Calu3 (cell line): ENCODE measurements around the gene HIC1. TPM values are rescaled to one million over a fixed set of nuclear protein-coding genes. Genes with fewer than 3 reads are reported as not detected.

ENCODE experiments used
- BruUV-seq: library from RNA; stranded (reverse); fragments of 400-500 nt; replicated peaks from 2 replicates; lab custom pipeline; 2021; lab: Mats Ljungman, UMichigan
- CTCF ChIA-PET: fragments of 300-600 bp; sonication (Branson Sonifier 250); formaldehyde crosslinking; loops from one replicate; lab custom pipeline; 2022; ENCODE audit warnings: antibody characterized with exemption; lab: Charles Lee
- DNase-seq: peaks from one replicate; pipeline ENCODE4 v3.0.0; 2022
- H3K27ac Mint-ChIP-seq: one replicate; pipeline ENCODE4 v1.8.0; 2022; ENCODE audit warnings: mixed read lengths; ENCODE audit not compliant: unreplicated experiment
- H3K27me3 Mint-ChIP-seq: one replicate; pipeline ENCODE4 v1.8.0; 2022; ENCODE audit warnings: mixed read lengths; ENCODE audit not compliant: unreplicated experiment
- H3K36me3 Mint-ChIP-seq: one replicate; pipeline ENCODE4 v1.8.0; 2022; ENCODE audit warnings: mild to moderate bottlenecking, moderate library complexity, mixed read lengths; ENCODE audit not compliant: insufficient read depth, unreplicated experiment
- H3K4me1 Mint-ChIP-seq: one replicate; pipeline ENCODE4 v1.8.0; 2022; ENCODE audit warnings: mild to moderate bottlenecking, low read depth, mixed read lengths; ENCODE audit not compliant: unreplicated experiment
- H3K4me3 Mint-ChIP-seq: one replicate; pipeline ENCODE4 v1.8.0; 2022; ENCODE audit warnings: mild to moderate bottlenecking, low read depth, moderate library complexity, mixed read lengths; ENCODE audit not compliant: unreplicated experiment
- H3K9me3 Mint-ChIP-seq: one replicate; pipeline ENCODE4 v1.8.0; 2022; ENCODE audit warnings: low read depth, mixed read lengths; ENCODE audit not compliant: unreplicated experiment
- CTCF ChIP-seq: fragments of 200-600 bp; IDR thresholded peaks from one replicate; pipeline ENCODE4 v1.8.0; 2022; ENCODE audit warnings: antibody characterized with exemption; ENCODE audit not compliant: unreplicated experiment
- intact Hi-C: fragments of 100-400 bp; cut with micrococcal nuclease; formaldehyde crosslinking; loops from one replicate; pipeline ENCODE4 v1.10.0; 2022; ENCODE audit not compliant: unreplicated experiment
- total RNA-seq: library from RNA; stranded (reverse); gene quantifications from 2 replicates; pipeline ENCODE4 v1.2.3, GENCODE V29; 2022

HIC1 gene
- total RNA-seq, 1 experiment from 2014 or later: 1.2 TPM

GRCh38 chr17:2064147-2064489 lies 9.2 kb downstream of the HIC1 start:
- H3K4me1 Mint-ChIP-seq: no peaks in the 10 kb centered on the region
- no peaks in the 10 kb centered on the region for H3K36me3 Mint-ChIP-seq
- no peak for TF ChIP-seq CTCF
- no peak overlapping the region for H3K27ac Mint-ChIP-seq
- DNase-seq: no peak
- no peaks in the 10 kb centered on the region for H3K9me3 Mint-ChIP-seq
- intact Hi-C loops: no loop called here
- no peaks in the 10 kb centered on the region for H3K27me3 Mint-ChIP-seq
- no TSS peak for BruUV-seq
- CTCF ChIA-PET: no interaction called here
- H3K4me3 Mint-ChIP-seq: no peak overlapping the region

- Mint-ChIP-seq H3K9me3 (no peaks in the 10 kb centered on the region), H3K27me3 (no peaks in the 10 kb centered on the region), H3K27ac (no peak overlapping the region), H3K4me1 (no peaks in the 10 kb centered on the region), H3K4me3 (no peak overlapping the region), H3K36me3 (no peaks in the 10 kb centered on the region)
- CTCF ChIA-PET: no interaction called here
- no TSS peak for BruUV-seq
- DNase-seq: no peak
- no peak for TF ChIP-seq CTCF
- intact Hi-C loops: no loop called here
Measured at GRCh38 chr17:2064520-2064971, 9.6 kb downstream of the HIC1 start.

DNA sequence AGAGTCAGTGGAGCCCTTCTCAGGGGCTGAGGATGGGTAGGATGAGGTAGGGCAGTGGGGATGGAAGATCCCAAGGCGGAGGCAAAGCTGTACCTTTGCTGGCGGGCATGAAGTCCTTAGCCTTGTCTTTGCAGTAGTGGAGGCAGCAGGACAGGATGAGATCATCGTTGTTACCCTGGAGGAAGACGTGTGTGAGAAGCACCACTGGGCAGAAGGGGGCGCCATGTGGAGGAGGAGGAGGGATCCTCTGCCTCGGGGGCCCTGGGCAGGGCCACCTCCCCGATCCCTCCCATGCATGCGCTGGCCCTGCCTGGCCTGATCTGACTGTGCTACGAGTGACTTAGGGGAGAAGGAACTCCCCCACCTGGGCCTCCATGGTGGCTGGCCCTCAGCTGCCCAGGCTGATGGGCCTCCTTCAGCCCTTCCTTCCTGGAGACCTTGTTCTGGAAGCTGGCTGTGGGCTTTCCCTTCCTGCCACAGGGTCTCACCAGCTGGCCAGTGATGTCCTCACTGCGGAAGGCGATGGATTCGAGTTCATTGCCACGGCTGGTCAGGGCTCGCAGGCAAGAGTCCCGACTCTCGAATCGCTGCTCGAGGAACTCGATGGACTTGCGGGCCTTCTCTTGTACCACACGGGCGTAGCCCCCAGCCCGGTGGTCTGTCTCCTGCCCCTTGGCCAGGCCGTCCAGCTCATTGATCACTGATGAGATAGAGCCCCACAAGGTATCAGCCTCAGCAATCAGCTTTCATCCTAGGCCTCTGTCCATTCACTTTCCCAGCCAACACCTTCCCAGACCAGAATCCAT lies 10.3 kb downstream of the HIC1 start:
- CTCF ChIA-PET: no interaction called here
- no peaks in the 10 kb centered on the region for H3K9me3 Mint-ChIP-seq
- no peaks in the 10 kb centered on the region for H3K27me3 Mint-ChIP-seq
- H3K4me3 Mint-ChIP-seq: no peak overlapping the region
- intact Hi-C loops: no loop called here
- no peak for DNase-seq
- H3K27ac Mint-ChIP-seq: no peak overlapping the region
- no TSS peak for BruUV-seq
- no peaks in the 10 kb centered on the region for H3K36me3 Mint-ChIP-seq
- TF ChIP-seq CTCF: no peak
- no peaks in the 10 kb centered on the region for H3K4me1 Mint-ChIP-seq

DNA sequence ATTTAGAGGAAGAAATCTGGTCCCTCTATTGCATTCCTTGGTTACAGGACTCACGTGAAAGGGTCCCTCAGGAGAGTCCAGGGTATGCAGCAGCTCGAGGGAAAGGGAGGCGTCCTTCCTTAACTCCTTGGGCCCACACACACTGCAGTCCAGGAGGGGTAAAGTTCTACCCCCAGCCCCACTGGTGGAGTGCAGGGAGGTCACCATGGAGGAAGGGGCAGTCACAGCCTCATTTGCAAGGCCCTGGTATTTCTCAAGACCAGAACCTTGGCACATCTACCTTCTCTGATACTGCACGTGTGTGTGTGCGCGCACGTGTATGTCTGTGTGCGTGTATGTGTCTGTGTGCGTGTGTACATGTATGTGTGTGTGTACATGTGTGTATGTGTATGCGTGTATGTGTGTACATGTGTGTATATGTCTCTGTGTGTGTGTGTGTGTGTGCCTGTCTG lies 11.1 kb downstream of the HIC1 start:
- Mint-ChIP-seq H3K36me3 (no peaks in the 10 kb centered on the region), H3K9me3 (no peaks in the 10 kb centered on the region), H3K4me1 (no peaks in the 10 kb centered on the region), H3K4me3 (no peak overlapping the region), H3K27ac (no peak overlapping the region), H3K27me3 (no peaks in the 10 kb centered on the region)
- intact Hi-C loops: no loop called here
- no peak for TF ChIP-seq CTCF
- no TSS peak for BruUV-seq
- no peak for DNase-seq
- CTCF ChIA-PET: no interaction called here
